HepG2 (cell line): ENCODE measurements around the gene SEPTIN2. TPM values are rescaled to one million over a fixed set of nuclear protein-coding genes. Genes with fewer than 3 reads are reported as not detected.

Experiments
- ARID3A ChIP-seq: IDR thresholded peaks from 2 replicates; pipeline ENCODE4 v1.6.1; 2012; ENCODE audit warnings: low read depth, low read length, improper control_type of control experiment
- FOXM1 ChIP-seq: sonication (generic); formaldehyde crosslinking; IDR thresholded peaks from 2 replicates; pipeline ENCODE4 v1.5.0; 2020; ENCODE audit warnings: missing genetic modification reagents
- GZF1 ChIP-seq: sonication (generic); formaldehyde crosslinking; IDR thresholded peaks from 2 replicates; pipeline ENCODE4 v1.5.1; 2020; ENCODE audit warnings: mild to moderate bottlenecking, missing genetic modification reagents
- HHEX ChIP-seq: IDR thresholded peaks from 2 replicates; pipeline ENCODE4 v1.6.1; 2016; ENCODE audit warnings: control low read depth
- HNF1B ChIP-seq: sonication (generic); formaldehyde crosslinking; IDR thresholded peaks from 2 replicates; pipeline ENCODE4 v1.5.1; 2020; ENCODE audit warnings: mild to moderate bottlenecking, moderate library complexity, missing genetic modification reagents
- KDM5B ChIP-seq: sonication (generic); formaldehyde crosslinking; IDR thresholded peaks from 2 replicates; pipeline ENCODE4 v1.4.0; 2020; ENCODE audit warnings: missing genetic modification reagents, mild to moderate bottlenecking, borderline replicate concordance
- SYNCRIP ChIP-seq: fragments of 200-400 bp; formaldehyde crosslinking; IDR thresholded peaks from 2 replicates; pipeline ENCODE4 v1.6.1; 2018; ENCODE audit warnings: mild to moderate bottlenecking, low read depth, low read length; ENCODE audit not compliant: insufficient read depth
- TFE3 ChIP-seq: IDR thresholded peaks from 2 replicates; pipeline ENCODE4 v1.6.1; 2016
- YY1 ChIP-seq: IDR thresholded peaks from 2 replicates; pipeline ENCODE4 v1.6.1; 2011; ENCODE audit warnings: low read length, low read depth, moderate library complexity, mild to moderate bottlenecking; ENCODE audit not compliant: insufficient read depth, insufficient replicate concordance
- ZBTB7A ChIP-seq: sonication (generic); formaldehyde crosslinking; IDR thresholded peaks from 2 replicates; pipeline ENCODE4 v1.8.0; 2022; ENCODE audit warnings: mild to moderate bottlenecking, missing genetic modification reagents
- ZGPAT ChIP-seq: IDR thresholded peaks from 2 replicates; pipeline ENCODE4 v1.6.1; 2016; ENCODE audit warnings: mild to moderate bottlenecking
- ZNF263 ChIP-seq: sonication (generic); formaldehyde crosslinking; IDR thresholded peaks from 2 replicates; pipeline ENCODE4 v1.4.0; 2020; ENCODE audit warnings: missing genetic modification reagents
- ZNF496 ChIP-seq: sonication (generic); formaldehyde crosslinking; IDR thresholded peaks from 2 replicates; pipeline ENCODE4 v1.8.1; 2023; ENCODE audit warnings: mild to moderate bottlenecking, moderate library complexity, missing genetic modification reagents; ENCODE audit not compliant: insufficient replicate concordance
- ZNF512 ChIP-seq: sonication (generic); formaldehyde crosslinking; IDR thresholded peaks from 2 replicates; pipeline ENCODE4 v1.4.0; 2020; ENCODE audit warnings: mild to moderate bottlenecking, missing genetic modification reagents
- ZNF513 ChIP-seq: sonication (generic); formaldehyde crosslinking; conservative IDR thresholded peaks from 2 replicates; pipeline ENCODE4 v1.5.0; 2020; ENCODE audit warnings: missing genetic modification reagents
- ZNF558 ChIP-seq: sonication (generic); formaldehyde crosslinking; IDR thresholded peaks from 2 replicates; pipeline ENCODE4 v1.9.0; 2022; ENCODE audit warnings: mild to moderate bottlenecking, missing genetic modification reagents, borderline replicate concordance
- ZNF720 ChIP-seq: sonication (generic); formaldehyde crosslinking; IDR thresholded peaks from 2 replicates; pipeline ENCODE4 v1.4.0; 2020; ENCODE audit warnings: missing genetic modification reagents
- ZSCAN20 ChIP-seq: sonication (generic); formaldehyde crosslinking; IDR thresholded peaks from 2 replicates; pipeline ENCODE4 v1.4.0; 2020; ENCODE audit warnings: missing genetic modification reagents, mild to moderate bottlenecking, borderline replicate concordance
- ZSCAN9 ChIP-seq: IDR thresholded peaks from 2 replicates; pipeline ENCODE4 v1.6.1; 2016; ENCODE audit warnings: borderline replicate concordance
- polyA plus RNA-seq, 8 experiments: library from polyadenylated mRNA; depleted of rRNA in 3 of 8; stranded (reverse) in 7 of 8; unstranded in 1 of 8; fragments of >200 nt; fragmentation: Illumina TruSeq in 4 of 8; extraction: Trizol in 4 of 8; gene quantifications; 2 replicates each; pipeline versions ENCODE4 v1.2.1 to v1.2.3, GENCODE V29; 2011 to 2016; ENCODE audit warnings: low read depth in 4 of 8, missing spikeins in 1 of 8, mixed read lengths in 1 of 8; ENCODE audit not compliant: insufficient read depth in 1 of 8
- total RNA-seq, 5 experiments: library from RNA; depleted of rRNA; stranded (reverse); fragments of >200 nt; fragmentation: Illumina TruSeq; extraction: Trizol; gene quantifications; 2 replicates each; pipeline ENCODE4 v1.2.3, GENCODE V29; 2016; ENCODE audit warnings: low read depth in 1 of 5

The SEPTIN2 gene
- total and polyA plus RNA-seq, 2 of the 13 experiments (the other 11 are each of a cell fraction or from before 2014, with no cell fraction given), result 493 to 733 TPM

- TF ChIP-seq ZNF513 (CRISPR knock-in tag), result no peak
- no peak for TF ChIP-seq ZSCAN9 (CRISPR knock-in tag)
- no peak for TF ChIP-seq ZNF496 (CRISPR knock-in tag)
- peak; percentile 80; the same call in 1 of the 2 replicates for TF ChIP-seq ZNF720
- no peak for TF ChIP-seq ZNF512
- no peak; the same call in 1 of the 2 replicates for TF ChIP-seq HNF1B (CRISPR knock-in tag)
- no peak; the same call in 1 of the 2 replicates for TF ChIP-seq KDM5B (CRISPR knock-in tag)
- TF ChIP-seq SYNCRIP, result no peak
- peak; percentile 92; the same call in 1 of the 2 replicates for TF ChIP-seq GZF1 (CRISPR knock-in tag)
- no peak for TF ChIP-seq ZBTB7A
- 0 out of 2 replicates have a peak, but pooled peaks have one; percentile 3 for TF ChIP-seq ARID3A
- 0 out of 2 replicates have a peak, but pooled peaks have one; percentile 57 for TF ChIP-seq FOXM1 (CRISPR knock-in tag)
- TF ChIP-seq ZNF558 (CRISPR knock-in tag), result peak; percentile 75; the same call in 1 of the 2 replicates
- TF ChIP-seq ZSCAN20 (CRISPR knock-in tag), result peak; percentile 44
- TF ChIP-seq ZGPAT (CRISPR knock-in tag), result no peak
- TF ChIP-seq HHEX (CRISPR knock-in tag), result no peak
- peak; percentile 51; the same call in 1 of the 2 replicates for TF ChIP-seq TFE3
- peak; percentile 55; the same call in 1 of the 2 replicates for TF ChIP-seq ZNF263 (CRISPR knock-in tag)
- TF ChIP-seq YY1, result peak; percentile 91
Measured at GRCh38 chr2:241315879-241316631, at the start of gene SEPTIN2 (continued).
